Activated CD4-positive, alpha-beta T cell treated with anti-CD3 and anti-CD28 coated beads, Interleukin-2, amount 10 ng/mL, durations not matched to agents 24 days and 14 days (primary cell): ENCODE data around the gene YJU2. TPM values are rescaled to one million over a fixed set of nuclear protein-coding genes. Genes with fewer than 3 reads are reported as not detected.
"Not testable (repeated sequence)": the region's sequence is repeated elsewhere in the genome, so short reads cannot be mapped to it uniquely, and the experiment has no call there.

Experiments
- DNase-seq: peaks from one replicate; pipeline ENCODE4 v3.0.0; 2022
- H3K27ac Mint-ChIP-seq: one replicate; pipeline ENCODE4 v1.8.0; 2022; ENCODE audit warnings: mild to moderate bottlenecking, mixed read lengths
- H3K27me3 Mint-ChIP-seq: one replicate; pipeline ENCODE4 v1.8.0; 2022; ENCODE audit warnings: mixed read lengths
- H3K36me3 Mint-ChIP-seq: one replicate; pipeline ENCODE4 v1.8.0; 2022; ENCODE audit warnings: low read depth, mild to moderate bottlenecking, mixed read lengths
- H3K4me1 Mint-ChIP-seq: one replicate; pipeline ENCODE4 v1.8.0; 2021; ENCODE audit warnings: mixed read lengths
- H3K4me3 Mint-ChIP-seq: one replicate; pipeline ENCODE4 v1.8.0; 2022; ENCODE audit warnings: mild to moderate bottlenecking, moderate library complexity, mixed read lengths
- H3K9me3 Mint-ChIP-seq: one replicate; pipeline ENCODE4 v1.8.0; 2021; ENCODE audit warnings: mixed read lengths
- intact Hi-C: fragments of 100-400 bp; cut with micrococcal nuclease; formaldehyde crosslinking; loops from one replicate; pipeline ENCODE4 v1.15.1; 2023
- total RNA-seq: library from RNA; stranded (reverse); gene quantifications from 2 replicates; pipeline ENCODE4 v1.2.3, GENCODE V29; 2022

YJU2 gene
- total RNA-seq, 1 donor from 2014 or later: 38.2 TPM

GRCh38 chr19:4233282-4233853, 13.5 kb upstream of the YJU2 start:
- intact Hi-C loops: no loop called here
- Mint-ChIP-seq H3K27ac (peak overlapping the region; percentile 44), H3K9me3 (no peaks in the 10 kb centered on the region), H3K4me3 (peak overlapping the region; percentile 12), H3K27me3 (no peaks in the 10 kb centered on the region), H3K36me3 (peaks cover 3% of the 10 kb centered on the region), H3K4me1 (peaks cover 11% of the 10 kb centered on the region)
- peak; percentile 92 for DNase-seq

- intact Hi-C loops: no loop called here
- Mint-ChIP-seq H3K27me3 (no peaks in the 10 kb centered on the region), H3K36me3 (peaks cover 3% of the 10 kb centered on the region), H3K9me3 (no peaks in the 10 kb centered on the region), H3K27ac (no peak overlapping the region), H3K4me3 (no peak overlapping the region), H3K4me1 (peaks cover 10% of the 10 kb centered on the region)
- no peak for DNase-seq
Observed at GRCh38 chr19:4234142-4234861, 12.6 kb upstream of the YJU2 start.

GRCh38 chr19:4234862-4235201, 12.0 kb upstream of the YJU2 start:
- no peak for DNase-seq
- peaks cover 5% of the 10 kb centered on the region for H3K4me1 Mint-ChIP-seq
- peaks cover 3% of the 10 kb centered on the region for H3K36me3 Mint-ChIP-seq
- no peak overlapping the region for H3K4me3 Mint-ChIP-seq
- intact Hi-C loops: no loop called here
- H3K27me3 Mint-ChIP-seq: no peaks in the 10 kb centered on the region
- H3K27ac Mint-ChIP-seq: no peak overlapping the region
- H3K9me3 Mint-ChIP-seq: no peaks in the 10 kb centered on the region

GRCh38 chr19:4237510-4237909, 9.4 kb upstream of the YJU2 start:
- H3K27ac Mint-ChIP-seq, H3K4me3 Mint-ChIP-seq, H3K9me3 Mint-ChIP-seq, H3K27me3 Mint-ChIP-seq, intact Hi-C loops, H3K36me3 Mint-ChIP-seq, DNase-seq, H3K4me1 Mint-ChIP-seq: not testable (repeated sequence)

GRCh38 chr19:4238831-4239230, 8.0 kb upstream of the YJU2 start:
- Mint-ChIP-seq H3K9me3 (peaks cover 5% of the 10 kb centered on the region), H3K27me3 (no peaks in the 10 kb centered on the region), H3K4me3 (no peak overlapping the region), H3K4me1 (no peaks in the 10 kb centered on the region), H3K36me3 (peaks cover 2% of the 10 kb centered on the region), H3K27ac (no peak overlapping the region)
- intact Hi-C loops: no loop called here
- no peak for DNase-seq

GRCh38 chr19:4241824-4242430, 5.0 kb upstream of the YJU2 start:
- Mint-ChIP-seq H3K36me3 (peaks cover 2% of the 10 kb centered on the region), H3K27ac (no peak overlapping the region), H3K9me3 (peaks cover 5% of the 10 kb centered on the region), H3K27me3 (no peaks in the 10 kb centered on the region), H3K4me1 (peaks cover 6% of the 10 kb centered on the region), H3K4me3 (no peak overlapping the region)
- intact Hi-C loops: no loop called here
- DNase-seq: no peak

GRCh38 chr19:4245938-4246337, 942 bp upstream of the YJU2 start:
- H3K4me1 Mint-ChIP-seq: peaks cover 14% of the 10 kb centered on the region
- not testable (repeated sequence) for DNase-seq, H3K9me3 Mint-ChIP-seq, H3K27me3 Mint-ChIP-seq
- H3K36me3 Mint-ChIP-seq: peaks cover 26% of the 10 kb centered on the region
- intact Hi-C loops: loop anchor here (2.0 to 5.0 kb wide), 4 partner anchors 97 to 239 kb away; partner anchors contain the start of genes MPND, PIAS4, UBXN6 and ZBTB7A
- H3K27ac Mint-ChIP-seq: peak overlapping the region; percentile 34
- H3K4me3 Mint-ChIP-seq: peak overlapping the region; percentile 87

- intact Hi-C loops: no loop called here
- Mint-ChIP-seq H3K36me3 (peaks cover 71% of the 10 kb centered on the region), H3K27me3 (no peaks in the 10 kb centered on the region), H3K9me3 (peaks cover 5% of the 10 kb centered on the region), H3K4me3 (no peak overlapping the region), H3K4me1 (no peaks in the 10 kb centered on the region), H3K27ac (no peak overlapping the region)
- DNase-seq: no peak
Observed at GRCh38 chr19:4256563-4256962, 9.7 kb downstream of the YJU2 start.

- Mint-ChIP-seq H3K36me3 (peaks cover 67% of the 10 kb centered on the region), H3K27ac (no peak overlapping the region), H3K4me1 (no peaks in the 10 kb centered on the region), H3K9me3 (peaks cover 5% of the 10 kb centered on the region), H3K4me3 (no peak overlapping the region), H3K27me3 (no peaks in the 10 kb centered on the region)
- intact Hi-C loops: no loop called here
- DNase-seq: no peak
Observed at GRCh38 chr19:4257025-4257424, 10.1 kb downstream of the YJU2 start.

- Mint-ChIP-seq H3K36me3 (peaks cover 60% of the 10 kb centered on the region), H3K9me3 (peaks cover 5% of the 10 kb centered on the region), H3K4me1 (no peaks in the 10 kb centered on the region)
Observed at GRCh38 chr19:4258181-4258580, 11.3 kb downstream of the YJU2 start.

GRCh38 chr19:4260613-4261191, 13.8 kb downstream of the YJU2 start:
- DNase-seq: no peak
- Mint-ChIP-seq H3K36me3 (peaks cover 45% of the 10 kb centered on the region), H3K4me3 (no peak overlapping the region), H3K27ac (no peak overlapping the region), H3K9me3 (no peaks in the 10 kb centered on the region), H3K27me3 (no peaks in the 10 kb centered on the region), H3K4me1 (peaks cover 8% of the 10 kb centered on the region)
- intact Hi-C loops: no loop called here

More at GRCh38 chr19:4258181-4258580, 11.3 kb downstream of the YJU2 start:
- Mint-ChIP-seq H3K27ac (no peak overlapping the region), H3K4me3 (no peak overlapping the region), H3K27me3 (no peaks in the 10 kb centered on the region)
- intact Hi-C loops: no loop called here
- DNase-seq: no peak

GRCh38 chr19:4264812-4265211, 17.9 kb downstream of the YJU2 start:
- Mint-ChIP-seq H3K27me3 (no peaks in the 10 kb centered on the region), H3K4me3 (peak overlapping the region; percentile 52), H3K9me3 (no peaks in the 10 kb centered on the region), H3K27ac (peak overlapping the region; percentile 5), H3K4me1 (peaks cover 13% of the 10 kb centered on the region), H3K36me3 (peaks cover 51% of the 10 kb centered on the region)
- DNase-seq: no peak
- intact Hi-C loops: no loop called here

- Mint-ChIP-seq H3K4me1 (peaks cover 13% of the 10 kb centered on the region), H3K36me3 (peaks cover 47% of the 10 kb centered on the region), H3K27ac (no peak overlapping the region), H3K9me3 (no peaks in the 10 kb centered on the region), H3K27me3 (no peaks in the 10 kb centered on the region), H3K4me3 (no peak overlapping the region)
- no peak for DNase-seq
- intact Hi-C loops: no loop called here
Observed at GRCh38 chr19:4266253-4267000, 19.5 kb downstream of the YJU2 start.
